A549 (cell line): ENCODE data around the gene HSD17B1.

ENCODE experiments used
- CBX2 ChIP-seq: fragments of 200-600 bp; sonication (generic); IDR thresholded peaks from 2 replicates; pipeline ENCODE4 v1.6.1; 2016; ENCODE audit warnings: low read depth, mild to moderate bottlenecking, borderline replicate concordance
- EP300 ChIP-seq, 2 experiments: fragments of >200 bp; sonication (Bioruptor Twin); formaldehyde crosslinking; IDR thresholded peaks; 2 replicates in 1 of 2; 3 replicates in 1 of 2; pipeline ENCODE4 v1.6.1; 2016 to 2017
- JUN ChIP-seq, 2 experiments: fragments of >200 bp; sonication (Bioruptor Twin); formaldehyde crosslinking; IDR thresholded peaks; 2 replicates in 1 of 2; 3 replicates in 1 of 2; pipeline ENCODE4 v1.6.1; 2016 to 2017
- KDM5A ChIP-seq: fragments of 200-600 bp; sonication (generic); IDR thresholded peaks from 2 replicates; pipeline ENCODE4 v1.6.1; 2016; ENCODE audit warnings: antibody characterized with exemption, mild to moderate bottlenecking
- MAZ ChIP-seq: fragments of 150-350 bp; IDR thresholded peaks from 2 replicates; pipeline ENCODE4 v1.6.1; 2014; ENCODE audit warnings: antibody characterized with exemption, low read depth, low read length, borderline replicate concordance
- NFE2L2 ChIP-seq: fragments of 150-350 bp; conservative IDR thresholded peaks from 2 replicates; pipeline ENCODE4 v1.6.1; 2014; ENCODE audit warnings: low read length
- POLR2A ChIP-seq: IDR thresholded peaks from 2 replicates; pipeline ENCODE4 v1.6.1; 2012; ENCODE audit warnings: mild to moderate bottlenecking, low read length
- TF ChIP-seq, protein P1 (sequence below): fragments of >200 bp; sonication (Bioruptor Twin); formaldehyde crosslinking; IDR thresholded peaks from 3 replicates; pipeline ENCODE4 v1.5.1; 2016
- TF ChIP-seq, protein P2 (sequence below): fragments of 250-450 bp; sonication (Bioruptor Pico); IDR thresholded peaks from 2 replicates; pipeline ENCODE4 v1.5.0; 2021; ENCODE audit warnings: mild to moderate bottlenecking, moderate library complexity, borderline replicate concordance

DNA sequence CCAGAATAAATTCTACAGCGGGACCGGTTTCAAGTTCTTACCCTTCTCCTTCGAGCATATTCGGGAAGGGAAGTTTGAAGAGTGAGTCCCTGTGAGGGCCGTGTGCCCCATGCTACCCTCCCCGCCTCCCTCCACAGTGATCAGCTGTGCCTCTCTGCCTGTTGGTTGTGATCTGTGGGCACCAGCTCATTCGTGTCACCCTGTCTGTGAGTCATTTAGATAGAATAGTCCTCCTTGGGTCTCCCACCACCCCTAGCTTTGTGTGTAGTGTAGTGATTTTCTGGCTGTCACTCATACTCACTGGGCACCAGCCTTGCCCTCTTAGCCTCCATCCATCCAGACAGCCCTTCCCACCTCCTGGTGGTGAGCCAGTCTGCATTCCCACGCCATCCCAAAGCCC is 31.7 kb upstream of the HSD17B1 start:
- TF ChIP-seq, protein P1, sequence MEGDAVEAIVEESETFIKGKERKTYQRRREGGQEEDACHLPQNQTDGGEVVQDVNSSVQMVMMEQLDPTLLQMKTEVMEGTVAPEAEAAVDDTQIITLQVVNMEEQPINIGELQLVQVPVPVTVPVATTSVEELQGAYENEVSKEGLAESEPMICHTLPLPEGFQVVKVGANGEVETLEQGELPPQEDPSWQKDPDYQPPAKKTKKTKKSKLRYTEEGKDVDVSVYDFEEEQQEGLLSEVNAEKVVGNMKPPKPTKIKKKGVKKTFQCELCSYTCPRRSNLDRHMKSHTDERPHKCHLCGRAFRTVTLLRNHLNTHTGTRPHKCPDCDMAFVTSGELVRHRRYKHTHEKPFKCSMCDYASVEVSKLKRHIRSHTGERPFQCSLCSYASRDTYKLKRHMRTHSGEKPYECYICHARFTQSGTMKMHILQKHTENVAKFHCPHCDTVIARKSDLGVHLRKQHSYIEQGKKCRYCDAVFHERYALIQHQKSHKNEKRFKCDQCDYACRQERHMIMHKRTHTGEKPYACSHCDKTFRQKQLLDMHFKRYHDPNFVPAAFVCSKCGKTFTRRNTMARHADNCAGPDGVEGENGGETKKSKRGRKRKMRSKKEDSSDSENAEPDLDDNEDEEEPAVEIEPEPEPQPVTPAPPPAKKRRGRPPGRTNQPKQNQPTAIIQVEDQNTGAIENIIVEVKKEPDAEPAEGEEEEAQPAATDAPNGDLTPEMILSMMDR: no peak
- TF ChIP-seq EP300 (IDR thresholded peaks at IDR 0.05) (no peak), JUN (IDR thresholded peaks at IDR 0.05) (no peak), KDM5A (no peak), POLR2A (no peak), NFE2L2 (no peak), MAZ (no peak), CBX2 (no peak)
- TF ChIP-seq, protein P2, sequence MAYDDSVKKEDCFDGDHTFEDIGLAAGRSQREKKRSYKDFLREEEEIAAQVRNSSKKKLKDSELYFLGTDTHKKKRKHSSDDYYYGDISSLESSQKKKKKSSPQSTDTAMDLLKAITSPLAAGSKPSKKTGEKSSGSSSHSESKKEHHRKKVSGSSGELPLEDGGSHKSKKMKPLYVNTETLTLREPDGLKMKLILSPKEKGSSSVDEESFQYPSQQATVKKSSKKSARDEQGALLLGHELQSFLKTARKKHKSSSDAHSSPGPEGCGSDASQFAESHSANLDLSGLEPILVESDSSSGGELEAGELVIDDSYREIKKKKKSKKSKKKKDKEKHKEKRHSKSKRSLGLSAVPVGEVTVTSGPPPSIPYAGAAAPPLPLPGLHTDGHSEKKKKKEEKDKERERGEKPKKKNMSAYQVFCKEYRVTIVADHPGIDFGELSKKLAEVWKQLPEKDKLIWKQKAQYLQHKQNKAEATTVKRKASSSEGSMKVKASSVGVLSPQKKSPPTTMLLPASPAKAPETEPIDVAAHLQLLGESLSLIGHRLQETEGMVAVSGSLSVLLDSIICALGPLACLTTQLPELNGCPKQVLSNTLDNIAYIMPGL (CRISPR knock-in tag): no peak
